Ascending aorta (tissue), 2 donors: ENCODE results near the gene SPAG6. TPM values are rescaled to one million over a fixed set of nuclear protein-coding genes. Genes with fewer than 3 reads are reported as not detected.

Source experiments
- DNase-seq, 2 donors: peaks; one replicate each; pipeline ENCODE4 v3.0.0-alpha.2; 2019; ENCODE audit warnings: low spot score in 2 of 2
- H3K27ac ChIP-seq, 2 donors: fragments of 200-600 bp; sonication (generic); one replicate each; pipeline ENCODE4 v1.5.1; 2016 to 2017; ENCODE audit warnings: mild to moderate bottlenecking in 1 of 2
- H3K27me3 ChIP-seq: fragments of 200-600 bp; sonication (generic); one replicate; pipeline ENCODE4 v1.5.1; 2017
- H3K36me3 ChIP-seq, 2 donors: fragments of 200-600 bp; sonication (generic); one replicate each; pipeline ENCODE4 v1.5.1; 2016
- H3K4me1 ChIP-seq, 2 donors: fragments of 200-600 bp; sonication (generic); one replicate each; pipeline ENCODE4 v1.5.1; 2016 to 2017; ENCODE audit warnings: mild to moderate bottlenecking in 1 of 2
- H3K4me3 ChIP-seq, 2 donors: fragments of 200-600 bp; sonication (generic); one replicate each; pipeline ENCODE4 v1.5.1; 2016 to 2017; ENCODE audit warnings: mild to moderate bottlenecking in 1 of 2
- H3K9me3 ChIP-seq, 2 donors: fragments of 200-600 bp; sonication (generic); one replicate each; pipeline ENCODE4 v1.5.1; 2016
- CTCF ChIP-seq, 3 experiments: fragments of 200-600 bp in 2 of 3; fragments of 450-650 bp in 1 of 3; sonication (generic) in 2 of 3; IDR thresholded peaks; one replicate each; pipeline ENCODE4 v1.5.1; 2016 to 2019; ENCODE audit warnings: antibody characterized with exemption in 3 of 3, mild to moderate bottlenecking in 1 of 3, moderate library complexity in 1 of 3
- intact Hi-C: fragments of 100-400 bp; cut with DNase I; formaldehyde crosslinking; loops from one replicate; pipeline ENCODE4 v1.15.1; 2023
- total RNA-seq: library from RNA; depleted of rRNA; stranded (reverse); fragments of >200 nt; gene quantifications from one replicate; pipeline ENCODE4 v1.1.0, GENCODE V29; 2016

Gene SPAG6
- total RNA-seq, 1 donor from 2014 or later = not detected

- no peak for DNase-seq
Observed at GRCh38 chr10:22370320-22370719, 25.0 kb downstream of the SPAG6 start.

GRCh38 chr10:22372298-22372697, 27.0 kb downstream of the SPAG6 start:
- Histone ChIP-seq H3K9me3 (no peaks in the 10 kb centered on the region), H3K36me3 (no peaks in the 10 kb centered on the region), H3K4me1 (no peaks in the 10 kb centered on the region), H3K27ac (no peak overlapping the region), H3K4me3 (no peak overlapping the region), H3K27me3 (no peaks in the 10 kb centered on the region)
- no peak for DNase-seq
- intact Hi-C loops = no loop called here
- TF ChIP-seq CTCF (IDR thresholded peaks at IDR 0.05) = no peak

More at GRCh38 chr10:22370320-22370719, 25.0 kb downstream of the SPAG6 start:
- Histone ChIP-seq H3K9me3 (no peaks in the 10 kb centered on the region), H3K4me3 (no peak overlapping the region), H3K27ac (no peak overlapping the region), H3K27me3 (no peaks in the 10 kb centered on the region), H3K4me1 (no peaks in the 10 kb centered on the region), H3K36me3 (no peaks in the 10 kb centered on the region)
- no peak for TF ChIP-seq CTCF (IDR thresholded peaks at IDR 0.05)
- intact Hi-C loops = no loop called here

DNA sequence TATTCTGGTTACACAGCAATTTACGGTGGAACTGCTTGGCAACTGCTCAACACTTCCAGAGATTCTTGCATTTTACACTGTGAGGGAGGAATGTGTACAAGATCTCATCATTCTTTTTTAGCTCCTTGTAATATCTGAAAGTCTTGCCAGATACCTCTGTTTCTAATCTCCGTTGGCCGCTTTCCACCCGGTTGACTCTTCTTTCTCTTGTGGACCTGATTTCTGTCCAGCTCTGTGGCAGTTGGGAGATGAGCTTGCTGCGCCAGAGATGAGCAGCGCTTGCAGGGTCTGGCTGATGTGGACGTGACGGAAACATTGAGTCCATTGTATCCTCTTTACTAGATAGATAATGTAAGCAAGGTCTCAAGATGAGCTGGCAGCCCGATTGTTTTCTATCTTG, 27.6 kb downstream of the SPAG6 start:
- TF ChIP-seq CTCF (IDR thresholded peaks at IDR 0.05) = no peak
- DNase-seq = no peak
- intact Hi-C loops = no loop called here
- Histone ChIP-seq H3K4me1 (no peaks in the 10 kb centered on the region), H3K36me3 (no peaks in the 10 kb centered on the region), H3K27ac (no peak overlapping the region), H3K27me3 (no peaks in the 10 kb centered on the region), H3K4me3 (no peak overlapping the region), H3K9me3 (no peaks in the 10 kb centered on the region)

- H3K27ac ChIP-seq = no peak overlapping the region
- H3K36me3 ChIP-seq = no peaks in the 10 kb centered on the region
- no peak for DNase-seq
- intact Hi-C loops = no loop called here
- H3K4me3 ChIP-seq = no peak overlapping the region
- H3K4me1 ChIP-seq = no peaks in the 10 kb centered on the region
- H3K27me3 ChIP-seq = no peaks in the 10 kb centered on the region
- no peak for TF ChIP-seq CTCF (IDR thresholded peaks at IDR 0.05)
- H3K9me3 ChIP-seq = no peaks in the 10 kb centered on the region
Observed at GRCh38 chr10:22374489-22375126, 29.3 kb downstream of the SPAG6 start.

DNA sequence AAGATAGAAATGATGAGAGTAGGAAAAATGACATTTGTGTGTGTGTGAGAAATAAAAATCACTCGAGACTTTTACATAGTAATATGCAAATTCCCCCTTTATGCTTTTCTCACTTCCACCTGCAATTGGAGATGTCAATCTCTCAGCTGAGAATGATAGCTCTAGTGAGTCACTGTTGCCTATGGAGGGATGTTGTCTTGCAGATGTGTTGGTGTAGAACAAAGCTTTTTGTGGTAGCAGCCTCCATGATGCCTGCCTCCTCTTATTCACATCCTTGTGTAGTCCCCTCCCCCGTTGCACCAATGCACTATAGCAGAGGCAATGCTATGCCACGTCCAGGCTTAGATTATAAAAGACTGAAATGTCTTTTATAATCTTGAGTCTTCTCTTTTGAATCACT, 33.8 kb downstream of the SPAG6 start:
- H3K36me3 ChIP-seq = no peaks in the 10 kb centered on the region
- DNase-seq = no peak

More for the DNA sequence above, 33.8 kb downstream of the SPAG6 start:
- no peak overlapping the region for H3K27ac ChIP-seq
- no peaks in the 10 kb centered on the region for H3K4me1 ChIP-seq
- no peak overlapping the region for H3K4me3 ChIP-seq
- intact Hi-C loops = no loop called here
- no peaks in the 10 kb centered on the region for H3K27me3 ChIP-seq
- no peaks in the 10 kb centered on the region for H3K9me3 ChIP-seq
- no peak for TF ChIP-seq CTCF (IDR thresholded peaks at IDR 0.05)
